ENCODE measurements around the gene HNF1B.

HNF1B gene

DNA sequence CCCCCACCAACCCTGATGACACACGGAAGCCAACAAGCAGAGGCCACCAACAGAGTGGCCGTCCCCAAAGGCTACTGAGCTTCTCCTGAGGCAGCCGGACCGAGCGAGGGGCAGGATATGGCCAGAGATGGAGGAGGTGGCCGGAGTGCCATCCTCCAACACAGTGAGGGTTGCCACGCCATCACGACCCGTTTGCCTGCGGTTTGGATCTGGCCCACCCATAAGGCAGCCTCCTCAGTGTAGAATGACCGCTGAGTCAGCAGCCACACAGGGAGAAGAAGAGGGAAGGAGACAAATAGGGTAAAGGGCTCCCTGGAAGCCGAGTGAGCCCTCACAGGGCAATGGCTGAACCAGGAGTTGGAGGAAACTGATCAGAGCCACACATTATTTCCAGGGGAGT lies 13.8 kb downstream of the HNF1B start:
- FAIRE-seq (no peak), DNase-seq (ENCODE audit: insufficient read length) (no peak)
- TF ChIP-seq POLR2AphosphoS5 (IDR thresholded peaks at IDR 0.05; ENCODE audit: low read depth, low read length) (no peak), TAF1 (IDR thresholded peaks at IDR 0.05; ENCODE audit: borderline replicate concordance, low read depth, low read length) (no peak), POLR2A (IDR thresholded peaks at IDR 0.05; ENCODE audit: low read depth, low read length) (no peak)

DNA sequence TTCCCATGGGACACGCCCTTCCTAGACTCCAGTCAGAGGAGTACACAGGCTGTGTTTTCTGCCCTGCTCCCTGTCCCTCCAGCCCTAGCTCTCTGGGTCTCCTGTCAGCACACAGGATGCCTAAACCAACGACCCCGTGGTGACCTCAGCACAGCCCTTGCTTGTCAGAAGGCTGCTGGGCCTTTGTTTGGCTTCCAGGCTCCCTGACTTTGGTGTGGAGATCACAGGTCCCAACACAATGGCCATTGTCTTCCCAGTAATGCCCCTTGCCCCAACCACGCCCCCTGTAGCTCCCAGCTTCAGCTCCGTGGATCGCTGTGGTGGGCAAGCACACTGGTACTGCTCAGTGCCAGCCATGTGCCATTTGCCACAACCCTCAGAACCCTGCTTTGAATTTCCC lies 15.0 kb downstream of the HNF1B start:
- no peak for TF ChIP-seq POLR2A (IDR thresholded peaks at IDR 0.05; ENCODE audit: low read depth, low read length)
- DNase-seq (ENCODE audit: insufficient read length), result no peak
- FAIRE-seq, result no peak

DNA sequence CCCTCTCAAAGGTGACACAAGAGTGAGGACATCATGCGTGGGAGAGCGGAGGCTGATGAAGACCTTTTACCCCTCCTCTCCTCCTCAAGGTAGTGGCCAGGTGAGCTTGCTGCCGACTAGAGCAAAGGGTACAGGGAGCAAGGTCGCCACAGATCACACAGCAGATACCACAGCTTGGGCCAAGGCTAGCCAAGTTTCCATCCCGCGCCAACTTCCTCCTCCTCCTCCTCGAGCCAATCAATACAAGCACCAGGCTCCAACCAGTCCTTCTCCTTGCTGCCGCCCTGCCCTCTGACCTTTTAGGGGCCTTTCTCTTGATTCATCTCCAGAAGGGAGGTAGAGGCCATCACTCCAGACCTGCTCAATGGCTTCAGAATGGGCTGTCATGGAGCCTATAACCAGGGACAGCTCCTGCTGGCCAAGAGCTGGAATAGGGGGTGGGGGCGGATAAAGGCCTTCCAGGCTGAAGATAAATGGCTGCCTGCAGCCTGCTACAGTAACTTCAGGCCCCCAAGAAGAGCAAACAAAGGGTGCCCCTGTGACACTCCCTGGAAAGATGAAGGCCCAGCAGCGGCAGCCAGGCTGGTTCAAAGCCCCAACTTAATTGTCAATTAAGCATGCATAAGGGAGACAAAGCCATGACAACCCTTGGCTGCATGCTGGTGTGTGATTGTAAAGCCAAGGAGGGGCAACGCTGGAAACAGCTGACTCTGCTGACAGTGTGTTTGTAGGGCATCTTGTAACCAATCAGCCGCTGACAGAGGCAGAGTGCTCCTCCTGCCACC lies 17.8 kb downstream of the HNF1B start:
- FAIRE-seq (no peak), DNase-seq (ENCODE audit: insufficient read length) (no peak)
- TF ChIP-seq TAF1 (IDR thresholded peaks at IDR 0.05; ENCODE audit: borderline replicate concordance, low read depth, low read length), result no peak
- TF ChIP-seq POLR2AphosphoS5 (IDR thresholded peaks at IDR 0.05; ENCODE audit: low read depth, low read length), result no peak
- TF ChIP-seq POLR2A (IDR thresholded peaks at IDR 0.05; ENCODE audit: low read depth, low read length), result no peak

DNA sequence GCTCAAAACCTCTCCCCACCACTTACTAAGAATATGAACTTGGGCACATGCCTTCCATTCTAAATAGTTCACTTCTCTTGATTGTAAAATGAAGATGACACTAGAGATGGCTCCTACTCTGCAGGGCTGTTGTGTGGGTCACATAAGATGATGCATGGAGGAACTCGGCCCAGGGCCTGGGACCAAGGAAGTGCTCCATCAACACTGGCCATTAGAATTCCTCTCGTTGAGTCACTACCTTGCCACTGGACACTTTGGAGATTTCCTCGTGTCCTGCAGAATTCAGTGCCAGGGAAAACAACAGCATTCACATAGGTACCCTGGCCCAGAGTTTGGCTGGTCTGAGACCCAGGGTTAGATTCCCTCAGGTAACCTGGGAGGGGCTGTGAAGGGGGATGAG lies 18.6 kb downstream of the HNF1B start:
- TF ChIP-seq TAF1 (IDR thresholded peaks at IDR 0.05; ENCODE audit: borderline replicate concordance, low read depth, low read length), result no peak
- no peak for TF ChIP-seq POLR2AphosphoS5 (IDR thresholded peaks at IDR 0.05; ENCODE audit: low read depth, low read length)
- no peak for TF ChIP-seq POLR2A (IDR thresholded peaks at IDR 0.05; ENCODE audit: low read depth, low read length)
- FAIRE-seq (no peak), DNase-seq (ENCODE audit: insufficient read length) (no peak)

DNA sequence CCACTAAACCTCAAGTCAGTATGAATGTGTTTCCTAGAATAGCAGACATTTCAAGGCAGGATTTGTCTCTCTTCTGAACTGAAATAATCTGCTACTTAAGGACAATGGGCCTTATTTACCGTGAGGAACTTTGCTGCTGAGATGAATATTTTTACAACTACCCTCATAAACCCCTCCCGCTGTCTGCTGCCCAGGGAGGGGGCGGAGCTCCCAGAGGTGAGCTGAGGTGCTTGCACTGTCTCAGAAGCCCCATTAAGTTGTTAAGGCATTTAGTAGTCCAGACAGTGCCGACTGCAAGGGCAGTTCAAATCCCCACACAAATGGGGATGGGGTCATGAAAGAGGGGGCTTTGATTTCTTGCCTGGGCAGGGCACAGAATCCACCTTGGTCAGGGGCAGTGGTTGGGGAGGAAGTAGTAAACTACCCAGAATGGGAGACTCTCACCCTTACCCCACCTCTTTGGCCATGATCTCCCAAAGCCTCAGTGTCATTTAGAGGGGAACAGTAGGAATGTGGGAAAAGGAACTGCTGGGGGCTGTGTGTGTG lies 19.2 kb downstream of the HNF1B start:
- FAIRE-seq (no peak), DNase-seq (ENCODE audit: insufficient read length) (no peak)
- TF ChIP-seq TAF1 (IDR thresholded peaks at IDR 0.05; ENCODE audit: borderline replicate concordance, low read depth, low read length), result no peak
- no peak for TF ChIP-seq POLR2A (IDR thresholded peaks at IDR 0.05; ENCODE audit: low read depth, low read length)
- TF ChIP-seq POLR2AphosphoS5 (IDR thresholded peaks at IDR 0.05; ENCODE audit: low read depth, low read length), result no peak

DNA sequence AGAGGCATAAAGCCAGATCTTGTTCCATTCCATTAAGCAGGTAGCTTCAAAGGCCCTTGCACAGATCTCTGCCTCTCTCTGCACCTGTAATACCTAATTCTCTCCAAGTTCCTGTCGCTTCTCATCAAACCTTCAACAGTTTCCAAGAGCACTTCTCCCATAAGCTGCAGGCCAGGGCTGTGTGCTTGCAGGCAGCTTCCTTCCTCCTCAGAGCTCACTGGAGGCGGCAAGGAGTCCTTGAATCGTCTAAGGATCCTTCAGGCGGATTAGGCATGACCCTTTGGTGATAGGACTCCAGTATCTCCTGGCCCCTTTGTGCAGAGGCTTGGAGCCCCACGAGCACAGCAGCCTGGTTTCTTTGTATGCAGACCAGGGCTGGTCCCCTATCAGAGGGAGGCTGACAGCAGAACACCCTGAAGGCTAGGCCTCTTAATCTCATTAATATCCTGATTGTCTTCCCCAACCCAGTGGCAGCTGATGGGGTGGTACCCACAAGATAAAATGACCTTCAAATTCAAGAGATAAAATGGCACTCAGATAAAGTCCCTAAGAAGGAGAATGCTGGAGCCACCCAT lies 19.8 kb downstream of the HNF1B start:
- FAIRE-seq (no peak), DNase-seq (ENCODE audit: insufficient read length) (no peak)
- no peak for TF ChIP-seq TAF1 (IDR thresholded peaks at IDR 0.05; ENCODE audit: borderline replicate concordance, low read depth, low read length)
- no peak for TF ChIP-seq POLR2A (IDR thresholded peaks at IDR 0.05; ENCODE audit: low read depth, low read length)
- no peak for TF ChIP-seq POLR2AphosphoS5 (IDR thresholded peaks at IDR 0.05; ENCODE audit: low read depth, low read length)

DNA sequence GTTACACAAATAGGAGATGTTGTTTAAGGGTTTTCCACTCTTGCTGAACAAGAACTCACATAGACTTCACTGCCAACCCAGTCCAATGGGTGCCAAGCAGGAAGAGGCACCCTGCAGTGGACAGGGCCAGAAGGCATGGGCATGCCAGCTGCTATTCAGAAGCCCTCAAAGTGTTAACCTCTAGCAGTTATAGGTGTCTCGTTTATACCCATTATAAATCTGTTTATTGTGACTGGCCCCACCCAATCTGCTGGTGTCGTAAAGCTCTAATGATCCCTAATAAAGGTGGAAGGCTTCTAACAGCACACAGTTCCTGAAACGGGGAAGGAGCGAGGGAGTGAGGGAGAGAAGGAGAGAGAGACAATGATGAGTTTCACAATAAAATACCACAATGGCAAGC lies 23.9 kb downstream of the HNF1B start:
- FAIRE-seq, result no peak
- no peak for TF ChIP-seq TAF1 (IDR thresholded peaks at IDR 0.05; ENCODE audit: borderline replicate concordance, low read depth, low read length)
- no peak for TF ChIP-seq POLR2AphosphoS5 (IDR thresholded peaks at IDR 0.05; ENCODE audit: low read depth, low read length)
- TF ChIP-seq POLR2A (IDR thresholded peaks at IDR 0.05; ENCODE audit: low read depth, low read length), result no peak
- DNase-seq (ENCODE audit: insufficient read length), result no peak

DNA sequence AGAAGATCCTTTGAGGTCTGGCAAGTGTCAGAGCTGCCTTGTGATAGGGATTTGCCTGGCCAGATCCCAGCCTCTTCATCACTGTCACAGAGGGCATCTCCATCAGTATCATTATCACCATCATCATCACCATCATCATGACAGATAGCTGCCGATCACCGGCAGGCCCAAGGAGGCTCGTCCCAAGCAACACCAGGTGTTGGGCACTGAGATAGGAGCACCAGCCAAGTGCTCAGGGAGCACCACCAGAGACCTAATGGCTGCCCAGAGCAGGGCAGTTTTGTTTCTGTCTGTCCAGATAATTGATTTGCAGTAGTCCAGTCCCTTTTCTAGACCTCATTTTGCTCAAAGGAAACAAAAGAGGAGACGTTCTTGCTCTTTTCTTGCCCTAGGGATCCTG lies 25.0 kb downstream of the HNF1B start:
- FAIRE-seq (no peak), DNase-seq (ENCODE audit: insufficient read length) (no peak)
- TF ChIP-seq POLR2A (IDR thresholded peaks at IDR 0.05; ENCODE audit: low read depth, low read length) (no peak), POLR2AphosphoS5 (IDR thresholded peaks at IDR 0.05; ENCODE audit: low read depth, low read length) (no peak)

DNA sequence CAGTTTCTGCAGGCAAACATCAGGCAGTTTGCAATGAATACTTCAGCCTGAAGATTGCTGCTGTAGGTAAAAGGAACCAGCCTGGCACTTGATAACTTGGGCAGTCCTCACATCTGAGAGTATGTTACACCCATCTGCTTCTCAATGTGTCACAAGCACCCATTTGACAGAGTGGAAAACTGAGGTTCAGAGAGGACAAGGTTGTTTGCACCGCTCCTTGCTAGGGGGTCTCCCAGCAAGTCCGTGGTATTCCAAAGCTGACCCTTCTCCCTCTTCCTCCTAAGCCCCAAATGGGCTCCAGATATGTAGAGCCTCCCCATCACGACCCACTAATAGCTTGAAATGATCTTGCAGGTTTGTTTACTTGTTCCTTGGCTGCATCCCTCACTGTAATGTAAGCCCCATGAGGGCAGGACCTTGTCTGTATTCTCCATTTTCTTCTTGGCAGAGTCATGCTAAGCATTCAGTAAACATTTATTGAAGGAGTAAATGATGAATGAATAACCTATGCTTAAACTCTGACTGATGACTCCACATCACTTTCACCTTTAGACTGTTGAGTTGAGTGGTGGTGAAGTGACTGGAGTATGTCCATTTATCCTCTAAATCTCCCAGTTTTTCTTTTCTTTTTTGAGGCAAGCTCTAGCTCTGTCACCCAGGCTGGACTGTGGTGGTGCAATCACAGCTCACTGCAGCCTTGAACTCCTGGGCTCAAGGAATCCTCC lies 26.4 kb downstream of the HNF1B start:
- no peak for DNase-seq (ENCODE audit: insufficient read length)
- FAIRE-seq, result no peak
- TF ChIP-seq POLR2A (IDR thresholded peaks at IDR 0.05; ENCODE audit: low read depth, low read length), result no peak
- TF ChIP-seq TAF1 (IDR thresholded peaks at IDR 0.05; ENCODE audit: borderline replicate concordance, low read depth, low read length), result no peak
- no peak for TF ChIP-seq POLR2AphosphoS5 (IDR thresholded peaks at IDR 0.05; ENCODE audit: low read depth, low read length)

DNA sequence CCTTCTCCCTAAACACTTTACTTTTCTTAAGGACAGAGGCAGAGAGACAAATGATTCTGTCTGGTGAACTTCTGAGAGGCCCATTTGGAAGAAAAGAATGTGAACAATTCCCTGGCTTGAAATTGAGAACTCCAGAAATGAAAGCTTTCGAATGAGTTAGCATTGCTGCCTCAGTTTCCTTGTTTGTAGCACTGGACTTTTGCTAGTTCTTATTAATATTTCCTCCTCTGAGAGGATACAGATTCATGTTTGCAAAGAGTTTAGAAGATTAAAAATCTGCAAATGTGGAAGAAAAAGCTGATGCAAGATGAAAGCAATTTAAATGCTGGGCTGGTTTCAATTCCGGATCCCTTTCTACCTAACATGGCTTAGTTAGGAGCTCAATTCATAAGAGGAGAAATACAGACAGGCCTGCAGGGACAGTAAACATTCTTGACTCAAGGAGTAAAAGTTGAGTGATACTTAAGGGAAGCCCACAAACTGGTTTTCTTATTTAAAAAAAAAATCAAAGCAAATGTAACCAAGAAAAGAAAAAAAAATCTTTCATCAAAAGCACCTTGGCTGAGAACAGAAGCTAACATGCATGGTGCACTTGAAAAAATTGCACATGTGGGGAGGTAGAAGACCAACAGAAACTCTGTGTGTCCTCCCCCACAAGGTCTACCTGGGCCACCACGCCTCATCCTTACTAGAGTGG lies 27.1 kb downstream of the HNF1B start:
- FAIRE-seq (no peak), DNase-seq (ENCODE audit: insufficient read length) (no peak)
- TF ChIP-seq POLR2AphosphoS5 (IDR thresholded peaks at IDR 0.05; ENCODE audit: low read depth, low read length) (no peak), TAF1 (IDR thresholded peaks at IDR 0.05; ENCODE audit: borderline replicate concordance, low read depth, low read length) (no peak), POLR2A (IDR thresholded peaks at IDR 0.05; ENCODE audit: low read depth, low read length) (no peak)

DNA sequence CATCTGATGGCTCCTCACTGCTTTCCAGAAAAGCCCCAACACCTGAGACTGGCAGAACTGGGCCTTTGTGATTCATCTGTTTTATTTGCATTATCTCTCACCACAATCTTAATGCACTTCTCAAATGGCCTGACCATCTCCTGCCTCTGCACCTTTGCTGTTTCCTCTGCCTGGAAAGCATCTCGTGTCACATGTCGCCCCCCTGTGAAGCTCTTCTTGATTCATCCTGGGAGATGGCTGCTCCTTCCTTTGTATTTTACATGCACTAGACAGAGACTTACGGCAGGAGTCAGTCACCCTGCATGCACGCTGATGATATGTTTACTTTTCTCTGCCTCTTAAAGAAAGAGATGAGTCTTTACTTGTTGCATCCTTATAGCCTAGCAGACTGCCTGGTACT lies 30.0 kb downstream of the HNF1B start:
- DNase-seq (ENCODE audit: insufficient read length), result no peak
- no peak for FAIRE-seq
- no peak for TF ChIP-seq POLR2AphosphoS5 (IDR thresholded peaks at IDR 0.05; ENCODE audit: low read depth, low read length)

Measured in GM12892 (cell line).